HG02678 (cell line): ENCODE data around the gene BCL2L11.

Source experiments
- ATAC-seq: cut with Tn5 transposase; IDR thresholded peaks from one replicate; pipeline ENCODE4 v1.9.1; 2021; ENCODE audit warnings: mild to moderate bottlenecking, moderate library complexity; ENCODE audit not compliant: unreplicated experiment

BCL2L11 gene

DNA sequence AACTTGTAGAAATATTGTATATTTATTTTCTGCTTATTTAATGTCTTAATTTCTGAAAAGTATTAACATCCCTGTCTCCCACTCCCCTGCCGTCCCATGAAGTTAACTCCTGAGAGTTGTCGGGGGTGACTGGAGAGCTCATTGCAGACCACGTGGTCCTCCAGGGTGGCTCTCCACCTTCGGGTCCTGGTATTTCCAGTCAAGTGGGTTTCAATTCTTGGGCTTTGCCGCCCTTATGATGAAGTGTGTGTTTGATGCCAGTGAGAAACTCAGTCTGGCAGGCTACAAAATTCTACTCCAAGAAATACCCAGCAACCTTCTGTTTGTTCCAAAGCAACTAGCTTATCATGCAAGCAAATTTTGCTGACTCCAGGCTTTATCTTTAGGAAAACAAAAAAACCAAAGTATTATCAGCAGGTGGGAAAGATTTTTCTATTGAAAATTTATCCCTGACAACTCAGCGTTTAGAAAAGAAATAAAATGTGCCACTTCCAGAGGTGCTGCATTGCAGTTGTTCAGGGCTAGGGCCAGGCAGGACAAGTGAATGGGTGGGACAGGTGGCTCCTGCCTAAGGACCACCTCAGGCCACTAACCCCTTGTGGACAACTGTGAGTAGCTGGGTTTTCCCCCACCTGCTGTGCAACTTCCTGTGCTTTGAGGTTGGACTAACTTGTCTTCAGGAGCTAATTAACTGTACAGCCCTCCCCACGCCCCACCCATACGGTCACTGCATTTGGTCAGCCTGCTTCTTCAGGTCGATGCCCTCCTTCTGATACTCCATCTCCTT is 46.6 kb downstream of the BCL2L11 start:
- no peak for ATAC-seq

DNA sequence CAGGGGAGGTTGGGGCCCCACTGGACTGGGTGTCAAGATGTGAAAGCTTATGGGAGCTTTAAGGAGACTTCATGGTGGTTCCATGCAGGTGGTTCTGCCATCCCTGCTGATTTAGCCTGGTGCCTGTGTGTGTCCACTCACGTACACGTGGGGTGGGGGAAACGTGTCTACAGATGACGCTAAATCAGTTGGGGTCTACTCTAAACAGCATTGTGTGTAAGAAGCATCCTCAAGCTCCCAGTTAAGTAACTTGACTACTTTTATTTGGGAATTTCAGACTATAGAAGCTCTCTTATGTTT is 47.1 kb downstream of the BCL2L11 start:
- ATAC-seq = no peak

DNA sequence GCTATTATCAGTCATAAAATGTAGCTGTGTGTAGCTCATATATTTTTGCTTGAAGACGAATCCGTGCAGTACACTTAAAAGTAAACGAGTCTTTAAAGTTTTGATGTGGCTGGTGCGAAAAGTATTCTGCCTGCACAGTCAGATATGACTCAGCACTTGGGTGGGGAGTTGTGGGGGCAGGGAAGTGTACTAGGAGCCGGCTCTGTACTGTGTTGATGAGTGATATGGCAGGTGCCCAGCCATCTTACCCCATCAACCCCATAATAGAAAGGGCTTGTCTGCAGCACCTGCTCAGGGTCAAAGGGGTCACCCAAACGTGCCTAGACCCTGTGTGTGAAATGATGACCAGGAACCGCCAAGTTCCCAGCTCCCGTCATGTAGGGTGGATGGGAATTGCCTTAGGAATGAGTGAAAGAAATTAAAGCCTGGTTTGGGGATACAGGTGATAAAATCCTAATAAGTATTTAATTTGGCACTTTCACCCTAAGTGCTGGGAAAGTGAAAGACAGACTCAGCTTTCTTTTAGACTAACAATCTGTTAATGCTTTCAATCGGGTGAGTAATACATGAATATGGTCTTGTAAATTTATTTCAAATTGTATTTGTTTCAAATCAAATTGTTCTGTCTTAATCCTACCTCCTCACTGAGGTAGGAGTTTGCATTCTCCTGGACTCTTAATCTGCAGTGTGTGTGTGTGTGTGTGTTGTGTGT is 48.0 kb downstream of the BCL2L11 start:
- peak; percentile 76 for ATAC-seq

DNA sequence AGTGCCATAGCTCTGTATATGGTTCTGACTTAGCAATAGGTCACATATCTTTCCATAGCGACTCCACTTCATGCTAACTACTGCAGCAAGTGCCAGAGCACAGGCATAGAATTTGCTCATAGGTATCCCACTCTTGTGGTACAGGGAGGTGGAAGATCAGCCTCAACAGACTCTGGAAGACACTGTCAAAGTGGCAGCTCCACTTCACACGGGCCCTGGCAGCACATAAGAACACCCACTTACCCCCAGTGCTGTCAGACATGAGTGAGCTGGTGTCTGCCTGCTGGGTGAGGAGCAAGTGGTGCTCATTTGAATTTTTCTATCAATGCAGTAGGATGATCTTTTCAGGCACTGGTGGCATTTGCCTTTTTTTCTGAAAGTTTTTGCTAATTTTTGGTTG is 48.6 kb downstream of the BCL2L11 start:
- ATAC-seq = no peak

DNA sequence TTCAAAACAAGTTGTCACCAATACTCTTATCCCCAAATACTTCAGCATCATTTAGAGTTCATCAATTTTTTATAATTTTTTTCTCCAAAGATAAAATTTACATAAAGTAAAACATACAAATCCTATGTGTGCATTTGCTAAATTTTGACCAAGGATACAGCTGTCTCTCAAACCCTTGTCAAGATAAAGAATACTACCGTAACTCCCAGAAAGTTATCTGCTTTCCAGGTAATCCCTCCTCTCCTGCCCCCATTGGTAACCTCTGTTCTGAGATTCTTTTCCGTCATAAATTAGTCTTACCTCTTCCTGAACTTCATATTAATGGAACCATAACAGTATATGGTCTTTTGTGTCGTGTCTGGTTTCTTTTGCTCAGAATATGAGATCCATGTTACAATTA is 49.2 kb downstream of the BCL2L11 start:
- no peak for ATAC-seq

DNA sequence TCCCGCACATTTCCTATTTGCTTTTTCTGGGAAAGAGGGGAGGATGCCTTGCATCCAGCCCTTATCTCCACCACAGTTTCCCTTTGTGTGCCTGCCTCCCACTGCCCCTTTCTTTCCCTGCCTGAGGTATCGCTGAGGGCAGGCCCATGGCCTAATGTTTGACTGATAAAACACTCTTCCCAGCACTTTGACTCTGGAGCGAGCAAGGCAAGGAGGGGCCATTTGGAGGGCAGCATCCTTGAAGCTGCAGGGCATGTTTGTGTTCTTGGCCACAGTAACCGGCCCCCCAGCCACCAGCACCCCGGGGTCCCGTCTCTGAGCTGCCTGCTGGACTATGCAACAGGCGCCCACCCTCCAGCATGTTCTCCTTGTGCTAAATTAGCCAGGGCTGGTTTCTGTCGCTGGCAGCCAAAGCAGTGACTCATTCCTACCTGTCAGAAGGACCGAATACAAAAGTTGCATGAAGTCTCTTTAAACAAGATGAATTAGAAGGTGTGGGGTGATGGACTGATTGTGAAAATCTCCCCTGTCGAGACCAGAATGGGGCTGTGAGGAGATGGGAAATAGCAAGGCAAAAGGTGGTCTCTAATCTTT is 50.7 kb downstream of the BCL2L11 start:
- ATAC-seq = no peak

DNA sequence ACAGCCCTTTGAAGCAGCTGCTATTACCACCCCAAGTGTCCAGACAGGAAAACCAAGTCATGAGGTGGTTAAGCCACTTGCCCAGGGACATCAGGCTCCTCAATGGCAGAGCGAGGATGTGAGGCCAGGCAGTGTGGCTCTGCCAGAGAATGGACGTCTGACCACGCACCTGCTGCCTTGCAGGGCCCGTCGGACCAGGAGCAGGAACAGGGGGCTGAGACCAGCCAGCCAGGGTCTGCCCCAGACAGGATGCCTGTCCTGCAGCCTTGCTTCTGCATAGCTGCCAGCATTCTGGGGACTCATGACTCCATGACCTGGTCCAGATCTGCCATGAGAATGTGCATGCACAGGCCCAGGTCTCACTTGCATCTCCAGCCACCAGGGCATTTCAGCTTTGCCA is 52.0 kb downstream of the BCL2L11 start:
- ATAC-seq = no peak

DNA sequence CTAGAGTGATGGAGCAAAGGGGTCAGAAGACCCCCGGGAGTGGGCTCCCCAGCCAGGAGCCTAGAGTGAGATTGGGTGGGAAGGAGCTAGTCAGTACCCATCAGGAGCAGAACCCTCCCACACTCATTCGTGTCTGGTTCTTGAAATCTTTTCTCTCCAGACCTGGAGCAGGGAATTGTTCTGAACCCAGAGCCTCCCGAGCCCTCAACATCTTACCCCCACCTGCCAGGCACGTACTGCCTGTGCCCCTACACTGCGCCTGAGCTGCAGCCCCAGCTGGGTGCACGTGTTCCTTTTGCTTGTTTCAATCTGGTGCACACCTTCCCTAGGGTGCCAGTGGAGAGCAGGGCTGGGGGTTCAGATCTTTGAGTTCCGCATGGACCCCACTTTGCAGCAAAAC is 52.6 kb downstream of the BCL2L11 start:
- ATAC-seq = no peak

DNA sequence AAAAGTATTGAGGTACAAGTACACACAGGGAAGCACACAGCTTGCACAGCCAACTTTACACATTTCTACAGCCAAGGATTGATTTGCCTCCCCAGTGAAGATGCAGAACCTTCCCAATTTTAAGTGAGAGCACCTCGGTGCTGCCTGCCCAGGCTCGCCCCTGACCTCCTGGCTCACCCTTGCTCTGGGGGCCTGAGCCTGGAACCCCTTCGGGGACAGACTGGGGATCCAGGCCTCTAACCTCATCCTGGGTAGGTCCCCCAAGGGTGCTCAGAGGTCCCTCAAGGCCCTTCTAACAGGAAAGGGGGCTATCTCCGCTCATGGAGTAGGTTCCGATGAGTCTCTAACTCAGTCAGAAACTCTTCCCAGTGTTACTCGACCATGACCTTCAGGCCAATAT is 53.1 kb downstream of the BCL2L11 start:
- no peak for ATAC-seq

DNA sequence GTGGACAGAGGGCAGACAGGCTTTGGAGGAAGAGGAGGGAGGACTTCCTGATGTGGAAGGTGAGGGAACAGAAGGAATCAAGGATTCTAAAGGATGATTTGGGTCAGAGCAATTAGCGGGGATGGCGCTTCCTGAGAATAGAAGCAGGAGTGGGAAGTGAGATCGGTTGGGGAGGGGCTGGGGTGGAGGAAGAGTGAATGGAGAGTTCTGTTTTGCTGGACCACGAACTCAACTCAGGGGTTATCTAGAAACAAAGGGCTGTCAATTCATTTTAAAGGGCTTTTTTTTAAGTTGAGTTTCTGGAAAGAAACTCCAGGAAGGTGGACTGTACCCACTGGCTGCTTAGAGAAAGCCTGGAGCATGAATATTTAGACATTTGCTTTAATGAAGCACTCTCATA is 54.9 kb downstream of the BCL2L11 start:
- no peak for ATAC-seq

DNA sequence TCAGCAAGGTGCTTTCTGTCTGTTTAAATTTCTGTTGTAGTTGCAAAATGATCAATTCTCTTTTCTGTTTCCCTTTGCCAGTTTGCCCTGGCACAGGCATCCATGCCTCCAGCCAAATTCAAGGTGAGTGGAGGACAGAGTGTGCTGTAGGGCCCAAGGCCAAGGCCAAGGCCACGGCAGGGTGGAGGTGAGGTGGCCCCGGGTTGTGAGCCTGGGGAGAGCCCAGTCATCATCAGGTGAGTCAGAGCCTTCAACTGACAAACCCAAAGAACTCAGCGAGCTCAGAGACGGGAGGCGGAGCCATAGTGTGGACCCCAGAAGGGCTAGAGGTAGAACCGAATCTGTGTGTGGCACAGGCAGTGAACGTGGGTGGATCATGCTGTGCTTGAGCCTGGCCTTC is 55.7 kb downstream of the BCL2L11 start:
- no peak for ATAC-seq

DNA sequence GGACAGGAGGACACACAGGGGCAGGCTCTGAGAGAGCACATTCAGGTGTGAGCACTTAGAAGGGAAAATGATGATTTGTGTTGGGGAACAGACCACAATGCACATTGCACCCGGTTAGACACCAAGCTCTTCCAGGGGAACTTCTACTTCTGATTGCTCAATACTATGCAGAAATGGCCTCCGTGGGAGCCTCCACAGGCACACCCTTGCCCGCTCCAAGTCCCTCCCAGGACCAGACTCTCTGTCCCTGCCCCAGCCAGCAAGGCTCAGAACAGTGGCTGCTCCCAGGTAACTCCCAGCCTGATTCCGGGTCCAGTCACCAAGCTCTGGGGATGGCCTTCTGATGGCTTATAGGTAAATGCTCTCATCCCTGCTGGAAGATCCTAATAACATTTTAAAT is 56.2 kb downstream of the BCL2L11 start:
- ATAC-seq = no peak

DNA sequence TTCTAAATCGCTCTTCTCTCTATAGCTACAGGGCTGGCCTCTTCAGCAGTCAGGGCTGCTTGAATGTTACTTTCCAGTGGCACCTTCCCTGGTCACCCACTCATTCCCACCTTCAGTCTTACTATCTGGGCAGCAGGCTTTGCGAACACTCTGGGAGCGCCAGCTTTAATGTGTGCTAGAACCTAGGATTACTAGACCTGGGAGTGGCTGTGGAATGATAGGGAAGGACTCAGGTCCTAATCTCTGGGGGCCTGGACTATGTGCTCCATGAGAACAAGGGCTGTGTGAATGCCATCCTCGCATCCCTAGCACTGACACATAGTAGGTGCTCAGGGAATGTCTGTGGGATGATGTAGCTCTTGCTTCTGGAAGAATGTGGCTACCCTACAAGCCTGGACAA is 57.6 kb downstream of the BCL2L11 start:
- ATAC-seq = no peak

DNA sequence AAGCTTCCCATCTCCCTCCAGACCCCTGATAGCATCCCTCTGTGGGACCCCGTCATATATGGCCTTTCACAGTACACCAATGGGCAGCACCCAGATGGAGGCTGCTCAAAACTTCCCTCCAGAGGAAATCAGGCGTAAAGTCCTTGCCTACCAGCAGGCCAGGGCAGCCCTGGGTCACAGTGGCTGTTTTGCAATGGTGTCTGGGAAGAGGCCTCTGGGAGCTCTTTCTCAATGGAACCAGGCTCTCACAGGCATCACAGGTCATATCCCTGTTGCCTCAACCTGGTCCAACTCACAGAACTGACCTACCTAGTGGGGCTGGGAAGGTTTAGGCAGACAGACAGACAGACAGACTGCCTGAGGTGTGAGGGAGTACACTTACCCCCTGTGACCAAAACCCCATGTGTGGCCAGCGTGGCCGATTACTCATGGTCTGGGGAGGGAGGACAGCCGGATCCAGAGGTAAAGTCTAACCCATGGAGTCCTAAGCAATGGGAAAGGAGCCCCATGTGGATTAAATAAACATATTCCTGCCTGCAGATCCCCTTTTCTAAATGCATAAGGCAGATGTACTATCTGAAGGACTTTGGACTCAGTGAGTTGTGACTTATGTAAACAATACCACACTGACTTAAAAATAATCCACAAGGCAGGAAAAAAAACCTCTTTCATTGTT is 58.2 kb downstream of the BCL2L11 start:
- no peak for ATAC-seq

DNA sequence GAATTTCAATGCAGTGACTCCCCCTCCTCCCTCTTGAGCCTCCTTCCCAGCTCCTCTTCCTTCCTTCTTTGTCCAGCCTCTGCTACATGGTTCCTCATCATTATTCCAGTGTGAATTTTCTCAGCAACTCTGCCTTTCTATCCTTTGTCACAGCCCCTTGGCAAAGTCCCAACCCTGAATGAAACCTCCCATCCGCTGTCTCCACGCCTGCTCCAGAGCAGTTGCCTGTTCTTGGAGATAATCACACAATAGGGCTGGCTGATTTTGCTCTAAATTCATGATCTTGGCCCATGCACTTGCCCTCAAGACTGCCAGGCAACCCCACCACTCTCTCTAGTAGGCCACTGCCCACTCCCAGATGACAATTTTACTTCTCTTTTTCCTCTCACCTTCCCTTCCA is 61.4 kb downstream of the BCL2L11 start:
- no peak for ATAC-seq

DNA sequence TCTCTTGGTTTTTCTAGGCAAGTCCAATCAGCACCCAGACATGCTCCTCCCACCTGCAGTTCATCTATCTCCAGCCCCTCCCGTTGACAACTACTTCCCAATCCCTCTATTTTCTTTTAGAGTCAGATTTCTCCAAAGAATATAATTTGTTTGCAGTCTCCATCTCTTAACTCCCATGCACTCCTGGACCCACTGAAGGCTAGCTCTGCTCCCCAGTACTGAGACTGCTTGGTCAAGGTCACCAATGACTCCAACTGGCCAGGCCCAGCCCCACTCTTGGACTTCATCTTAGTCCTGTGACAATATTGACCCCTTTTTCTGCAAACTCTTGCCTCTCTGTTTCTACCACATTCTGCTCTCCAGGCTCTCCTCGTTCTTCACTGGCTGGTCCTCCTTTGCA is 62.0 kb downstream of the BCL2L11 start:
- ATAC-seq = no peak

DNA sequence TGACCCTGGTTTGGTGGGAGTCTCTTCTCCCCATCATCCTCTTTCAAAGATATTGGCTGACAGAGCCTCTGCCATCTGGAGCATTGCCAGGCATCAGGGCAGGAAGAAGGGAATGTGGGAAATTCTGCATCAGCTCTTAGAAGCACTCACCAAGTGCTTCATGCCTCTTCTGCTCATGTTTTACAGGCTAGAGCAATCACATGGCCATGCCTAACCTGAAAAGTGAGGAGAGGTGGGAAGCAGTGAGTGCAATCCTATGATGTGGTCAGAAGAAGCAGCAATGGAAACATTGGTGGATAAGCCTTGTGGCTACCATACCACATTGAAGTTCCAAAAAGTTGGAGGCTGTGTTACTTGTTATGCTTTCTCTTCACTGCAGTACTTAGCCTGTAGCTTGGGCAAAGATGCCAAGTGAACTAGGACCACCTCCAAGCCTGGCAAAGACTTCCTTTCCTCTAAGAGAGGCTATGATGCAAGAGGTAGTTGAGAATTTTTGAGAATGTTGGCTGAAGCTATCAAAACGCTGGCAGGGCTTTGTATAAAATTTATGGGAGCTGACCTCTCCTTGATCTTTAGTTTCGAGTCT is 64.1 kb downstream of the BCL2L11 start:
- ATAC-seq = no peak

DNA sequence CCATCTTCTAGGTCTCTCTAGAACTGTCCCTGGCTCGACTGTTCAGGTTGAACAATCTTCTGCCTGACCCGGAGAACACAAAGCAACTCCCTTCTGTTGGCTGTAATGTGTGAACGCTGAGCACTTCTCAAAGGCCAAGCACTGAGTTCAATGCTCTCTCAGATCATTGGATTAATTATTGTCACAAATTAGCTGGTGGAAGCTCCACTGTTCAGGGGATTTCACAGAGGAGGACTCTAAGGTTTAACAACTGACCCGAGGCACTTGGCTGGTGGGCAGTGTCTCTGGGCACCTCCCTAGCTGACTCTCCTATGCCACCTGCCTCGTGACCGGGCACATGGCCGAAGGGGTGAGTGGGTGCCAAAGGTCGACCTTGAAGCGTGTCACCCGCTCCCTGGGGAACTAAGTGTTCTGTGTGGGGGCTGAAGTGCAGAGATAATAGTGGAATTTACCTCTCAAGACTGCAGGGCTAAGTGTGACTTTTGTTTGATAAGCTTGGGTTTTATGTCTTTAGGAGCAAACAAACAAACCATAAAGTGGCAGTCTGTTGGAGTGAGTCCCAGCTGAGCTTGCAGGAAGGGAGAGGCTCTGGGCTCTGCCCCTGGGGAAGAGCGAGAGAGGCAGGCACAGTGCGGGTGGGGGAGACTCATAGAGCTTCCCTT is 64.8 kb downstream of the BCL2L11 start:
- no peak for ATAC-seq

DNA sequence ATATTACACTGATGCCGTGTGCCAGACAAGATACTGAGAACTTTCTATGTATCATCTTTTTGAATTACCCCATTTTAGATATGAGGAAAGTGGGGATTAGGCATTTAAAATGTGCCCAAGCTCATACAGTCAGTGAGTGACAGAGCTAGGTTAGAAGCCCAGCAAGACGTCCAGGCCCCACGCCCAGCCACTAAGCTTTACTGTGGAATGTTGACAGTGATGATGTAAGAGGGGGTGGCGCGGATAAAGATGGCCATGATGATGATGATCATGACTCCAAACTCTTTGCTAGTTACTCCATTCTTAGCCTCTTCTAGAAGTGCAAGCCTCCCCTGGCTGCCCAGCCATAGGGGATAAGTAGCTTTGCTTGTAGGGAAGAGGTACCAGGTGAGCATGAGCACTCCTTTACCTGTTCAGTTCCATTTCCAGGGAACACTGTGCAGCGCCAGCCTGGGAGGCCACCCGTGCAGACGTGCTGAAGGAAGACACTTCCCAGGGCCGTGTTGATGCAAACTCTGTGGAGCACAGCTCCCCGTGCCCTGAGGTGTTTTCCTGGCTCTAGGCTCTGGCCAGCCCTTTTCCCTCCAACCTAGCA is 65.5 kb downstream of the BCL2L11 start:
- ATAC-seq = no peak

DNA sequence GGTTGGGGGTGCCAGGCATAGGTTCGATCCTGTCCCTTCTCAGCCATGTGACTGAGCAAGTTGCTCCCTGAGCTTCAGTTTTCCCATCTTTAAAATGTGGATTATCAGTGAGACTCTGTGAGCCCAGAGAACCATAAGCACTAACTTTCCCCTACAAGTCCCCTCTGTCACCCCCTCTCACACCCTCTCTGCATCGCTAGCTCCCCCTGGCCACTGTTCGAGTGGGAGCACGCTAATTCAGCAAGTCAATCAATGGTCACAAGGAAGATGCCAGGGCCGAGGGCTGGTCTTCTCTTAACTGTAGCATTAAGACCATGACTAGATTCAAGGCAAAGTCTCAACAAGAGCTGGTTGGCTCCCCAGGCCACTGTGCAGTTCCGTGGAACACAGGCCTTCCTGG is 66.2 kb downstream of the BCL2L11 start:
- no peak for ATAC-seq

DNA sequence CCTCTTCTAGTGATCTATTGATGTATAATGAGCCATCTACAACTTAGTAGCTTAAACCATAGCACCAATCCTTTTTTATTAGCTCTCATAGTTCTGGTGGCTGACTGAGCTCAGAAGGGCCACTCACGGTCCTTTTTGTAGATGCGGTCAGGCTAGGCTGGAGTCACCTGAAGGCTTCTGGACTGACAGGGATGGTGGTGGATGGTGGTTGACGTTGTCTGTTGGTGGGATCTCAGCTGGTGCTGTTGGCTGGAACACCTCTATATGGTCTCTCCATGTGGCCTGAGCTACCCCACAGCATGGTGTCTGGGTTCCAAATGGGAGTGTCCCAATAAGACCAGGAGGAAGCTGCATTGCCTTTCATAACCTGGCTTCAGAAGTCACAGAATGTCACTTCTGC is 68.0 kb downstream of the BCL2L11 start:
- no peak for ATAC-seq
